Activated CD8-positive, alpha-beta T cell treated with anti-CD3 and anti-CD28 coated beads, Interleukin-2, amount 10 ng/mL, durations not matched to agents 7 days and 5 days (primary cell): ENCODE measurements around the gene DGLUCY. TPM values are rescaled to one million over a fixed set of nuclear protein-coding genes. Genes with fewer than 3 reads are reported as not detected.
"Not testable (repeated sequence)": the region's sequence is repeated elsewhere in the genome, so short reads cannot be mapped to it uniquely, and the experiment has no call there.

Source experiments
- ATAC-seq: fragments of 150-1000 bp; cut with Tn5 transposase; one replicate; pipeline ENCODE4 v1.10.0; 2021; ENCODE audit warnings: moderate library complexity
- CTCF ChIA-PET: fragments of 350-600 bp; sonication (Branson Sonifier 250); formaldehyde crosslinking; loops from one replicate; lab custom pipeline; 2021; ENCODE audit warnings: antibody characterized with exemption; lab: Charles Lee
- POLR2A ChIA-PET: fragments of 350-600 bp; sonication (Branson Sonifier 250); formaldehyde crosslinking; loops from one replicate; lab custom pipeline; 2021; ENCODE audit warnings: antibody characterized with exemption; lab: Charles Lee
- DNase-seq: peaks from one replicate; pipeline ENCODE4 v3.0.0-alpha.2; 2020
- H3K27ac Mint-ChIP-seq: one replicate; pipeline ENCODE4 v1.8.0; 2021; ENCODE audit warnings: mild to moderate bottlenecking, mixed read lengths
- H3K27me3 Mint-ChIP-seq: one replicate; pipeline ENCODE4 v1.8.0; 2021; ENCODE audit warnings: low read depth, mixed read lengths
- H3K36me3 Mint-ChIP-seq: one replicate; pipeline ENCODE4 v1.8.0; 2021; ENCODE audit warnings: low read depth, mixed read lengths
- H3K4me1 Mint-ChIP-seq: one replicate; pipeline ENCODE4 v1.8.0; 2021; ENCODE audit warnings: low read depth, mixed read lengths
- H3K4me3 Mint-ChIP-seq: one replicate; pipeline ENCODE4 v1.8.0; 2021; ENCODE audit warnings: mild to moderate bottlenecking, mixed read lengths
- H3K9me3 Mint-ChIP-seq: one replicate; pipeline ENCODE4 v1.8.0; 2022; ENCODE audit warnings: mixed read lengths; ENCODE audit not compliant: insufficient read depth
- total RNA-seq, 2 experiments: library from RNA; stranded (reverse); gene quantifications; one replicate each; pipeline ENCODE4 v1.2.3, GENCODE V29; 2021

DGLUCY gene
- total RNA-seq, 2 experiments from 2014 or later = 111 to 119 TPM

DNA sequence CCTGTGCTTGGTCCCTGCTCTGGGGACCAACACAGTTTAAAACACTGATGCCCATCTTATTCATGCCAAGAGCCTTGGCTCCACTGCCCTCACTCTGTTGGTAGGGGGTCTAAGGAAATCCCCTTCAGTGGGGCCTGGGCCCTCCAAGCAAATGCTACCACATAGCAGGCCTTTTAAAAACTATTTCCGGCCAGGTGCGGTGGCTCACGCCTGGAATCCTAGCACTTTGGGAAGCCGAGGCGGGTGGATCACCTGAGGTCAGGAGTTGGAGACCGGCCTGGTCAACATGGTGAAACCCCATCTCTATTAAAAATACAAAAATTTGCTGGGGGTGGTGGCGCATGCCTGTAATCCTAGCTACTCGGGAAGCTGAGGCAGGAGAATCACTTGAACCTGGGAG lies 131.7 kb downstream of the DGLUCY start:
- DNase-seq, H3K9me3 Mint-ChIP-seq, ATAC-seq, H3K27me3 Mint-ChIP-seq: not testable (repeated sequence)
- peak overlapping the region; percentile 93 for H3K27ac Mint-ChIP-seq
- H3K4me3 Mint-ChIP-seq = peak overlapping the region; percentile 87
- ChIA-PET POLR2A (interaction anchor here (0.6 to 9.3 kb wide), 18 partner anchors 12 to 185 kb away, joined by 3 to 541 read pairs (median 6); partner anchors contain the start of genes DGLUCY and RPS6KA5), CTCF (interaction anchor here (1.0 to 7.9 kb wide), 6 partner anchors 7 to 106 kb away, joined by 3 to 105 read pairs (median 24); no protein-coding TSS in a partner anchor)
- peaks cover 92% of the 10 kb centered on the region for H3K36me3 Mint-ChIP-seq
- H3K4me1 Mint-ChIP-seq = peaks cover 74% of the 10 kb centered on the region

DNA sequence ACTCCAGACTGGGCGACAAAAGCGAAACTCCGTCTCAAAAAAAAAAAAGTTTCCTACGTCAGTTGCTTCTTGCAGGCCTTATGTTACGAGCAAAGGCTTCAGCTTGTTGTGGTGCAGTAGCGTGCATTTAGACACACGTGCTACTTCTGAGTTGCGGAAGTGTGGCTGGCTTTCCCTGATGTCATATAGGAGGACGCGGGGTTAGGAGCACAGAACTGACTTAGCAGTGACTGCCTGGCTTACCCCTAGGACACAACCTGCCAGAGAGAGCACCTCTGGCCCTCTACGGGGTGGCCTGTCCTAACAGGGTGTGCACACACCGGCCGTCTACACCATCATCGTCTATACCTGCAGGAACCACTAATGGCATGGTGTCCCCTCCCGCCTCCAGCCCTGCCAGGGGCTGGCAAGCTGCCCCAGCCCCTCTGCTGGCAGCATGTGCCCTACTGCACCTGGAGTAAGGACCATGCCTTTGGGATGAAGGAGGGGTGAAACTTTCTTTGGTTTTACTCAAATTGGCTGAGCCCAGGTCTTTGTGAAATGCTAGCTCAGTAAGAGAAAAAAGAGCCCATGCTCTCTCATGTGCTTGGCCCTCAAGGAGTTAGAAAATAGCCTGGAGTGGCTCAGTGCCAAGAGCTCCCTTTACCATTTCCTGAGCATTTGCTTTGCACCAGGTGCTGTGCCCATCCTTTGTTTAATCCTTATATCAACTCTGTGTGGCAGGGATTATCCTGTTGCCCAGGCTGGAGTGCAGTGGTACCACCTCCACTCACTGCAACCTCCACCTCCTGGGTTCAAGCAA lies 132.4 kb downstream of the DGLUCY start:
- Mint-ChIP-seq H3K9me3 (peaks cover 4% of the 10 kb centered on the region), H3K27me3 (no peaks in the 10 kb centered on the region), H3K4me3 (peak overlapping the region; percentile 87), H3K36me3 (peaks cover 91% of the 10 kb centered on the region), H3K4me1 (peaks cover 76% of the 10 kb centered on the region), H3K27ac (peak overlapping the region; percentile 93)
- ChIA-PET CTCF (interaction anchor here (1.0 to 7.9 kb wide), 4 partner anchors 15 to 70 kb away, joined by 3 to 105 read pairs (median 46); no protein-coding TSS in a partner anchor), POLR2A (interaction anchor here (0.7 to 9.3 kb wide), 11 partner anchors 11 to 170 kb away, joined by 3 to 541 read pairs (median 7); no protein-coding TSS in a partner anchor)
- ATAC-seq (peak; percentile 49), DNase-seq (peak; percentile 92)

DNA sequence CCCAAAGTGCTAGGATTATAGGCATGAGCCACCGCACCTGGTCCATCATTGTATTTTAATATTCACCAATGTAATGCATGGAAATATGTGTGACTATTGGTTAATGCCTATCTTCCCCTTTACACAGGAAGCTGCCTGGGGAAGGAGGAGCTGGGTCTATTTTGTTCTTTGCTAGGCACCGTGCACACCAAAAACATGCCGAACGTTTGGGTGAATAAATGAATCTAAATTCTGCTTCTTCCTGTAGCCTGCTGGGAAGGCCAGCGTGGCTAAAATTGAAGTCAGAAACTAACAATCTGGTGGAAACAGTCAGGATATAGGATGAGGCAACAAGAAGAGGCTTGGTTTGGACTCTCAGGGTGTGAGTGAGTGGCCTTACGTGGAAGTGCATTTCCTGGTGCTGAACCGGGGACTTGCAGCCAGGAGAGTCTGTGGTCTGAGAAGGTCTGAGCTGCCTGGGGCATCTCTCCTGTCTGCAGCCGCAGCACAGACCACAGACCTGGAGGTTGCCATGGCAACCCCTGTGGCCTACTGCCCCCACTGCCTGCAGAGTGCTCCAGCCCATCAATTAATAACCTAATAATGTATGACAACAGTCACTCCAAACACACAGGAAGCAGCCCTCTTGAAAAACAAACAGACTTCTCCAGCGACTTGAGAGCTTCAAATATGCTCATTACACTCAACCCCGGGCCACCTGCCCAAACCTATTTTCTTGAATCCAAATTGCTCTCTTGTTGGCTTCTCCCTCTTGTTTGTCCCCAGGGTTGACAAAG lies 136.2 kb downstream of the DGLUCY start:
- no peaks in the 10 kb centered on the region for H3K27me3 Mint-ChIP-seq

DNA sequence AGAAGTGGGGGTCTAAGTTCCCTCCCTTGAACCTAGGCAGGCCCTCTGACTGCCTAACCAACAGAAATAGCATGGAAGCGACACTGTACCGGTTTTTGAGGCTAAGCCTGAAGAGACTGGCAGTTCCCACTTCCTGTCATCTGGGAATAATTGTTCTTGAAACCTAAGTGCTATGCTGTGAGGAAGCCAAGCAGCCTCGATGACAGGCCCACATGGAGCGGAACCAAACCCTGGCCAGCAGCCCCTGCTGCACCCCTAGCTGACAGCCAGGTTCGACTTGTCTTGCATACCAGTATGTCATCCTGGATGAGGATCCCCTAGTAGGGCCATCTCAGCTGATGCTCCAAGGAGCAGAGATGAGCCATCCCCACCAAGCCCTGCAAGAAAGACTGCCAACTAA lies 137.0 kb downstream of the DGLUCY start:
- H3K4me1 Mint-ChIP-seq = peaks cover 88% of the 10 kb centered on the region
- ChIA-PET CTCF (interaction anchor here (0.8 to 4.7 kb wide), 7 partner anchors 7 to 348 kb away, joined by 3 to 31 read pairs (median 5); partner anchors contain the start of gene GPR68), POLR2A (interaction anchor here (0.9 to 16.7 kb wide), 10 partner anchors 7 to 188 kb away, joined by 3 to 290 read pairs (median 4); partner anchors contain the start of gene GPR68)
- ATAC-seq = no peak
- H3K36me3 Mint-ChIP-seq = peaks cover 59% of the 10 kb centered on the region
- peak overlapping the region; percentile 93 for H3K27ac Mint-ChIP-seq
- peaks cover 4% of the 10 kb centered on the region for H3K9me3 Mint-ChIP-seq
- peak overlapping the region; percentile 66 for H3K4me3 Mint-ChIP-seq
- no peaks in the 10 kb centered on the region for H3K27me3 Mint-ChIP-seq
- DNase-seq = no peak

More for the DNA sequence above, 136.2 kb downstream of the DGLUCY start:
- peak; percentile 52 for ATAC-seq
- peak; percentile 81 for DNase-seq
- Mint-ChIP-seq H3K4me3 (peak overlapping the region; percentile 66), H3K27ac (peak overlapping the region; percentile 93), H3K9me3 (peaks cover 4% of the 10 kb centered on the region), H3K36me3 (peaks cover 65% of the 10 kb centered on the region), H3K4me1 (peaks cover 89% of the 10 kb centered on the region)
- ChIA-PET POLR2A (interaction anchor here (0.5 to 16.7 kb wide), 13 partner anchors 6 to 187 kb away, joined by 3 to 290 read pairs (median 3); partner anchors contain the start of gene GPR68), CTCF (interaction anchor here (0.8 to 4.7 kb wide), 10 partner anchors 9 to 347 kb away, joined by 3 to 31 read pairs (median 4); no protein-coding TSS in a partner anchor)

DNA sequence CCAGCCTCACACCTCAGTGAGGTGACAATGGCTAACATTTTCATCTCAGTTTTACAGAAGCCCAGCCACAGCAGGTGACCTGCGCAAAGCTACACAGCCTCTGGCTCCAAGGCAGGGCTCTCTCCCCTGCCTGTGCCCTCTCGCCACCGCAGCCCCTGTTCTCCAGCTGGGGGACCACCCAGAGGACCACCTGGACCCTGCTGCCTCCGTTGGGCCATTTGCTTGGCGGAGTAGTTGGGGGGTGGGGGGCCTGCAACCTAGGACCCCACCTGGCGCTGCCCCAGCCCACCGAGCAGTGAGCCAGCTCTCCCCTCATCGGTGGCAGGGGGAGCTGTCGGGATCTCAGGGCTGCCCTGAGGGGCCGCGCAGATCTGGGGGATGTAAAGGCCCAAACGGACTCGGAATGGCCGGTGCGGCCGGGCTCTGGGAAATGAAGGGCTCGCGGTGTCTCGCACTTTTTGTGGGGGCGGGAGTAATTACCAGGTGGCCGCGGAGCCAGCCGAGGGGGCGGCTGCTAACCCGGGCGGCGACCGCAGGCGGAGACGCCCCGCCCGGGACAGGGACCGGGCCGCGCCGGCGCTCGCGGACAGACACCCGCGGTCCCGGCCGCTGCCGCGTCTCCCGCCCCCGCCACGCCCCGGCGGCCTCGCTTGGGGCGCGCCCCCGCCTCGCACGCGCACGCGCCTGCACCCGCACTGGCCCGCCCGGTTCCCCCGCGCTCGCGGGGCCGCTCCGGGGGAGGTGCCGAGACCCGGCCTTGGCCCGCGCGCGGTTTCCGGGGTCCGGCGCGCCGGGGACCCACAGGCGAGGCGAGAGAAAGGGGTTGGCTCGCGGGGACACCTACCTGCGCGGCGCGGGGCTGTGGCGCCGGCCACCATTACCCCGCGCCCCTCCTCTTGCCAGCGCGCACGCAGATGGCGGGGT lies 139.3 kb downstream of the DGLUCY start:
- peak; percentile 58 for DNase-seq
- POLR2A ChIA-PET = interaction anchor here (0.9 to 16.7 kb wide), 4 partner anchors 9 to 76 kb away, joined by 3 to 290 read pairs (median 48); partner anchors contain the start of gene GPR68
- Mint-ChIP-seq H3K27me3 (no peaks in the 10 kb centered on the region), H3K27ac (peak overlapping the region; percentile 93), H3K36me3 (peaks cover 38% of the 10 kb centered on the region), H3K9me3 (no peaks in the 10 kb centered on the region), H3K4me1 (peaks cover 91% of the 10 kb centered on the region), H3K4me3 (peak overlapping the region; percentile 55)
- ATAC-seq = peak; percentile 21
- CTCF ChIA-PET = interaction anchor here (0.7 to 4.7 kb wide), 8 partner anchors 8 to 160 kb away, joined by 3 to 31 read pairs (median 5); partner anchors contain the start of gene GPR68

DNA sequence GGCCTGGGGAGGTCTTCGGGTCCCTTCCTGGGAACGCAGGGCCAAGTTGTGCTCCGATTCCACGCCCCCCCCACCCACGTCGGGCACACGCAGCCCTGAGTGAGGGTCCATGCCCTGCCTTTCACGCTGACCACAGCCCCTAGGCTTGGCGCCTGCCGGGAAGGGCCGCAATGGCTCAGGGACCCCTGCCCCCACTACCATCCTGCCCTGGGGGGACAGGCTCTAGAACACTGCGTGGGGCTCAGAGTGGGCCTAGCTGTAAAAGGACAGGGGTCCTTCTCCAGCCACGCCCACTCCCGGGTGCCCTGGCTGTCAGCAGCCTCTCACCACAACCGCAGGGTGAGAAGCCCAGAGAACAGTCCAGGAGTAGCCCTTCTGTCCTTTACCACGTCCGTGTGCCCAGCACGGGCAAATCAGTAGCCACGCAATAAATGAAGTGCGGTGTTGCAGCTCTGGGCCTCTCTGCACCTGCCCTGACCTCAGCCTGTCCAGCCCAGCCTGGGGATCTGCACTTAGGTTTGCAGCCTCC lies 140.0 kb downstream of the DGLUCY start:
- H3K27me3 Mint-ChIP-seq = no peaks in the 10 kb centered on the region
- peaks cover 31% of the 10 kb centered on the region for H3K36me3 Mint-ChIP-seq
- H3K27ac Mint-ChIP-seq = peak overlapping the region; percentile 92
- ChIA-PET CTCF (interaction anchor here (0.7 to 5.6 kb wide), 4 partner anchors 10 to 76 kb away, joined by 3 to 30 read pairs (median 14); partner anchors contain the start of gene GPR68), POLR2A (interaction anchor here (1.5 to 16.7 kb wide), 2 partner anchors 10 to 15 kb away, joined by 3 to 290 read pairs; partner anchors contain the start of gene GPR68)
- peaks cover 90% of the 10 kb centered on the region for H3K4me1 Mint-ChIP-seq
- H3K4me3 Mint-ChIP-seq = peak overlapping the region; percentile 49
- ATAC-seq = peak; percentile 3
- DNase-seq = no peak
- H3K9me3 Mint-ChIP-seq = no peaks in the 10 kb centered on the region

DNA sequence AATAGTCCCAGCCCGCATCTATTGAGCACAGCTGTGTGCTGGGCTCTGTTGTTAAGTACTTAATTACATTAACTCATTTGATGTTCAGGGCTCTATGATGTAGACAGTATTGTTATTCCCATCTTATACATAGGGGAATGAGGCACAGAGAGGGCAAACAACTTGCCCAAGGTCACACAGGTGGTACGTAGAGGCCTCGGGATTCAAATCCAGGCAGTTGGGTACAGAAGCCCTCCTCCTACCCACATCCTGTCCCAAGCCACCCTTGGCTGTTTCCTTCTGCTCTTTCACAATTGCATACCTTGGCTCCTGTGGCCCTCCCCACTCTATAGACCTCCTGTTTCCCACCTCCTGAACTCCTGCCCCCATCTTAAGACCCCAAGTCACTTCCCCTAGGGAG lies 140.6 kb downstream of the DGLUCY start:
- Mint-ChIP-seq H3K27ac (peak overlapping the region; percentile 92), H3K9me3 (no peaks in the 10 kb centered on the region), H3K4me3 (peak overlapping the region; percentile 49), H3K4me1 (peaks cover 85% of the 10 kb centered on the region), H3K36me3 (peaks cover 30% of the 10 kb centered on the region), H3K27me3 (no peaks in the 10 kb centered on the region)
- CTCF ChIA-PET = interaction anchor here (4.2 to 5.6 kb wide), 2 partner anchors 11 to 77 kb away, joined by 21 to 30 read pairs; partner anchors contain the start of gene GPR68
- DNase-seq (peak; percentile 74), ATAC-seq (peak; percentile 33)
- POLR2A ChIA-PET = interaction anchor here (1.5 to 16.7 kb wide), 2 partner anchors 11 to 15 kb away, joined by 3 to 290 read pairs; partner anchors contain the start of gene GPR68

DNA sequence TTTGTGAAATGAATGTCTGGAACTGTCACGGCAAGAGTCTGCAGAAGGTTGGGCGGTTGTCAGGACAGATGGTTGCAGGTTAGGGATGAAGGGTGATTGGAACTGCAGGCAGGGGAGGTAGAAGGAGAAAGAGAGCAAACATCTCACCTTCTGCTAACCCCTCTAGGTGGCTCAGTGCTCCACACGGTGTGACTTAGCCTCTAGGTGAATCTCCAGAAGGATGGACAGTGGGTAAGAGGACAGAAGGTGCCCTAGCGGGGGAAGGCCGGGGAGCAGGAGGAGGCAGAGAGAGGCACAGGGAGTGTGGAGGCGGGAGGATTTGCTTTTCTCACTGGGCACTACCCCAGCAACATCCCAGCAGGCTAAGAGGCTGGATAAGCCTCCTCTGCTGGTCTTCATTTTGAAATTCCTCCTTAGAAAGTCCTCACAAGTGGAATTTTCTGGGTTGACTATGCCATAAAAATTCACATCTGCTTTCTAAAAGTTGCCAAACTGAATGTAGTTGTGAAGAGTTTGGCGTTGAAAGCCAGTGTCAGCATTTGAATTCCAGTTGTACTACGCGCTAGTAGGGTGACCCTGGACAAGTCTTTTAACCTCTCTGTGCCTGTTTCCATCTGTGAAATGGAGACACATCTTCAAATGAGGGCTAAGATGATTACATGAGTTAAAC lies 141.3 kb downstream of the DGLUCY start:
- Mint-ChIP-seq H3K9me3 (no peaks in the 10 kb centered on the region), H3K4me3 (peak overlapping the region; percentile 49)
- no peak for ATAC-seq

DNA sequence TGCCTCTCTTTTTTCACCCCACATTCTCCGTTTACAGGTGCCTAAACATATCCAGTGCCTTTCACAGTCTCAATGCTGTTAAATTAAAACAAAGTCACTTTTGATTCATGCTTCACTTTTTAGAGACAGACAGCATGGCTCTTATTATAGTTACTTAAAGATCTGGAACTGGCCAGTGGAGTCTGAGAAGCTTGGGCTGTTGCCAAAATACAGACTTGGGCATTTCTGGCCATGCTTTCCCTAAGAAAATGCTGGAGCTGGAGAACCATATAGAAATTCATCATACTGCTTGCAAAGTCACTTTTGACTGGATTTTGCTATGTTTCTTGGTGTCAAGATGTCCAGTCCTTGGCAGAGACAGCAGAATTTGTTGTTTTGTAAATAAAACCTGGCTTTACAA lies 142.8 kb downstream of the DGLUCY start:
- Mint-ChIP-seq H3K4me3 (no peak overlapping the region), H3K27ac (peak overlapping the region; percentile 44), H3K36me3 (peaks cover 20% of the 10 kb centered on the region), H3K27me3 (no peaks in the 10 kb centered on the region), H3K4me1 (peaks cover 82% of the 10 kb centered on the region), H3K9me3 (no peaks in the 10 kb centered on the region)
- ATAC-seq (no peak), DNase-seq (no peak)
- POLR2A ChIA-PET = interaction anchor here (0.6 to 16.7 kb wide), 4 partner anchors 13 to 872 kb away, joined by 3 to 290 read pairs (median 6); partner anchors contain the start of gene GPR68
- CTCF ChIA-PET = interaction anchor here (1.4 to 5.6 kb wide), 5 partner anchors 13 to 83 kb away, joined by 4 to 30 read pairs (median 7); no protein-coding TSS in a partner anchor

More for the DNA sequence above, 141.3 kb downstream of the DGLUCY start:
- DNase-seq = no peak
- CTCF ChIA-PET = interaction anchor here (1.0 to 5.6 kb wide), 4 partner anchors 11 to 77 kb away, joined by 4 to 30 read pairs (median 14); partner anchors contain the start of gene GPR68
- Mint-ChIP-seq H3K36me3 (peaks cover 27% of the 10 kb centered on the region), H3K27me3 (no peaks in the 10 kb centered on the region), H3K27ac (peak overlapping the region; percentile 92), H3K4me1 (peaks cover 85% of the 10 kb centered on the region)
- POLR2A ChIA-PET = interaction anchor here (1.0 to 16.7 kb wide), 5 partner anchors 9 to 78 kb away, joined by 3 to 290 read pairs (median 4); partner anchors contain the start of gene GPR68
